Esophagus squamous epithelium (tissue), 4 donors: ENCODE data around the gene CPPED1.

Source experiments
- POLR2A ChIP-seq, 4 donors: fragments of 450-650 bp; IDR thresholded peaks; one replicate each; pipeline ENCODE4 v1.6.1; 2017; ENCODE audit warnings: antibody characterized with exemption in 4 of 4, mild to moderate bottlenecking in 4 of 4, moderate library complexity in 3 of 4
- TF ChIP-seq, protein P1 (sequence below), 6 experiments: fragments of 450-650 bp in 4 of 6; fragments of 200-600 bp in 2 of 6; sonication (generic) in 2 of 6; IDR thresholded peaks; one replicate each; pipeline ENCODE4 v1.5.1; 2016 to 2019; ENCODE audit warnings: antibody characterized with exemption in 6 of 6, mild to moderate bottlenecking in 4 of 6, moderate library complexity in 4 of 6

- no peak for TF ChIP-seq POLR2A (IDR thresholded peaks at IDR 0.05)
- TF ChIP-seq, protein P1, sequence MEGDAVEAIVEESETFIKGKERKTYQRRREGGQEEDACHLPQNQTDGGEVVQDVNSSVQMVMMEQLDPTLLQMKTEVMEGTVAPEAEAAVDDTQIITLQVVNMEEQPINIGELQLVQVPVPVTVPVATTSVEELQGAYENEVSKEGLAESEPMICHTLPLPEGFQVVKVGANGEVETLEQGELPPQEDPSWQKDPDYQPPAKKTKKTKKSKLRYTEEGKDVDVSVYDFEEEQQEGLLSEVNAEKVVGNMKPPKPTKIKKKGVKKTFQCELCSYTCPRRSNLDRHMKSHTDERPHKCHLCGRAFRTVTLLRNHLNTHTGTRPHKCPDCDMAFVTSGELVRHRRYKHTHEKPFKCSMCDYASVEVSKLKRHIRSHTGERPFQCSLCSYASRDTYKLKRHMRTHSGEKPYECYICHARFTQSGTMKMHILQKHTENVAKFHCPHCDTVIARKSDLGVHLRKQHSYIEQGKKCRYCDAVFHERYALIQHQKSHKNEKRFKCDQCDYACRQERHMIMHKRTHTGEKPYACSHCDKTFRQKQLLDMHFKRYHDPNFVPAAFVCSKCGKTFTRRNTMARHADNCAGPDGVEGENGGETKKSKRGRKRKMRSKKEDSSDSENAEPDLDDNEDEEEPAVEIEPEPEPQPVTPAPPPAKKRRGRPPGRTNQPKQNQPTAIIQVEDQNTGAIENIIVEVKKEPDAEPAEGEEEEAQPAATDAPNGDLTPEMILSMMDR (IDR thresholded peaks at IDR 0.05) = no peak
Measured at GRCh38 chr16:12679660-12680272, 123.9 kb downstream of the CPPED1 start.
